ENCODE data around the gene VPS50. TPM values are rescaled to one million over a fixed set of nuclear protein-coding genes. Genes with fewer than 3 reads are reported as not detected.

The VPS50 gene
- total RNA-seq, 1 experiment from 2014 or later: 13.6 TPM

DNA sequence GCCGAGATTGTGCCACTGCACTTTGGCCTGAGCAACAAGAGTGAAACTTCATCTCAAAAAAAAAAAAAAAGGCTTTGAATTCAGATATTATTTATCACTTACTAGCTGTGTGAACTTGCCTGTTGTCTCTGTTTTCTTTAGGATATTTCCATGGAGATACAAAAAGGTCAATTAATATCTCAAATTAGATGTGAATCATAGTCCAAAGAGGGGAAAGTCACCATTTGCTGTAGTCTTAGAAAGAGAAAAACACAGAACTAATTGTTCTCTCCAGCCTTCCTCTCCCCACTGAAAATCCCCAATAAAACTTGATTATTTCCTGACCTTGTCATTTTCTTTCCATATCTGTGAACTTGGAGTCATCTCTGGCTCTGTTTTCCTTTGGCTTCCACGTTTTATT, 27.1 kb upstream of the VPS50 start:
- Histone ChIP-seq H3K79me2 (ENCODE audit: insufficient read depth, low read length) (no peaks in the 10 kb centered on the region), H2AK5ac (ENCODE audit: insufficient read length, low read length) (no peak overlapping the region), H3K23me2 (ENCODE audit: insufficient read length, low read depth, low read length, poor library complexity, severe bottlenecking) (no peaks in the 10 kb centered on the region), H3K56ac (ENCODE audit: insufficient read length, low read depth, low read length) (no peak overlapping the region), H4K5ac (ENCODE audit: insufficient read length, low read depth, low read length) (no peak overlapping the region), H3K27ac (ENCODE audit: insufficient read length, low read depth, low read length) (no peak overlapping the region), H2BK20ac (ENCODE audit: low read depth, low read length, poor library complexity, severe bottlenecking) (no peak overlapping the region), H4K91ac (ENCODE audit: insufficient read length, low read depth, low read length) (no peak overlapping the region), H3K9ac (ENCODE audit: extremely low read depth, insufficient read length, low read length) (no peak overlapping the region), H3K14ac (ENCODE audit: insufficient read depth, low read length) (no peak overlapping the region), H4K8ac (replicated peaks; ENCODE audit: insufficient read length, low read depth, low read length) (no peak overlapping the region), H3T11ph (ENCODE audit: low read length) (no peak overlapping the region), H3K9me3 (ENCODE audit: control insufficient read depth, low read depth, low read length) (no peaks in the 10 kb centered on the region), H4K20me1 (ENCODE audit: control insufficient read depth, insufficient read depth, insufficient read length) (no peaks in the 10 kb centered on the region), H3K79me1 (ENCODE audit: insufficient read depth, low read depth, low read length, poor library complexity, severe bottlenecking) (no peaks in the 10 kb centered on the region), H2BK5ac (ENCODE audit: insufficient read length, low read length) (no peak overlapping the region), H3K4me1 (ENCODE audit: insufficient read depth, low read length) (no peaks in the 10 kb centered on the region), H2BK15ac (ENCODE audit: low read depth, low read length) (no peak overlapping the region), H2BK120ac (ENCODE audit: low read depth, low read length, poor library complexity, severe bottlenecking) (no peak overlapping the region), H3K27me3 (ENCODE audit: insufficient read depth, low read length) (no peaks in the 10 kb centered on the region), H2AFZ (ENCODE audit: low read length) (no peak overlapping the region), H3K4me2 (ENCODE audit: insufficient read depth, insufficient read length, low read length) (no peak overlapping the region), H3K18ac (ENCODE audit: insufficient read length, low read depth, low read length) (no peak overlapping the region), H3K4ac (ENCODE audit: low read depth, low read length) (no peak overlapping the region), H2BK12ac (ENCODE audit: insufficient read length, low read depth, low read length) (no peak overlapping the region), H3K23ac (ENCODE audit: insufficient read length, low read depth, low read length) (no peak overlapping the region)
- Mint-ChIP-seq H3K36me3 (ENCODE audit: insufficient read depth in 1 of 3, low read depth in 3 of 3) (no peaks in the 10 kb centered on the region), H3K27ac (no peak overlapping the region), H3K4me1 (no peaks in the 10 kb centered on the region), H3K9me3 (no peaks in the 10 kb centered on the region), H3K27me3 (ENCODE audit: low read depth) (peaks cover 23% of the 10 kb centered on the region), H3K4me3 (no peak overlapping the region)
- whole genome bisulfite sequencing (ENCODE audit: extremely low coverage, insufficient read length, low lambda C conversion rate): no CpG with 5 or more reads among the region's 2 CpGs
- TF ChIP-seq CTCF (conservative IDR thresholded peaks at IDR 0.05): no peak
- no peak for DNase-seq
